GM21786 (cell line): ENCODE results near the gene HPSE2.
"Not testable (repeated sequence)": the region's sequence is repeated elsewhere in the genome, so short reads cannot be mapped to it uniquely, and the experiment has no call there.

Experiments
- ATAC-seq: cut with Tn5 transposase; IDR thresholded peaks from one replicate; pipeline ENCODE4 v1.9.1; 2021; ENCODE audit not compliant: unreplicated experiment

The HPSE2 gene

GRCh38 chr10:99008054-99008453 is 227.6 kb downstream of the HPSE2 start:
- no peak for ATAC-seq

- no peak for ATAC-seq
These were observed 228.2 kb downstream of the HPSE2 start for GRCh38 chr10:99007457-99007856.

- no peak for ATAC-seq
These were observed 230.4 kb downstream of the HPSE2 start for GRCh38 chr10:99005254-99005653.

- ATAC-seq, result no peak
These were observed 230.9 kb downstream of the HPSE2 start for GRCh38 chr10:99004738-99005137.

GRCh38 chr10:99002392-99002791 is 233.3 kb downstream of the HPSE2 start:
- no peak for ATAC-seq

- ATAC-seq, result no peak
These were observed 238.1 kb downstream of the HPSE2 start for GRCh38 chr10:98997596-98997995.

GRCh38 chr10:98994030-98994429 is 241.6 kb downstream of the HPSE2 start:
- ATAC-seq, result no peak

GRCh38 chr10:98983751-98984150 is 251.9 kb downstream of the HPSE2 start:
- ATAC-seq, result not testable (repeated sequence)

GRCh38 chr10:98980353-98980752 is 255.3 kb downstream of the HPSE2 start:
- ATAC-seq, result no peak

GRCh38 chr10:98971464-98971863 is 264.2 kb downstream of the HPSE2 start:
- ATAC-seq, result no peak

- no peak for ATAC-seq
These were observed 268.1 kb downstream of the HPSE2 start for GRCh38 chr10:98967601-98968000.

GRCh38 chr10:98963608-98964007 is 272.0 kb downstream of the HPSE2 start:
- ATAC-seq, result no peak

GRCh38 chr10:98959379-98959778 is 276.3 kb downstream of the HPSE2 start:
- ATAC-seq, result no peak

GRCh38 chr10:98957801-98958200 is 277.9 kb downstream of the HPSE2 start:
- no peak for ATAC-seq

- no peak for ATAC-seq
These were observed 278.9 kb downstream of the HPSE2 start for GRCh38 chr10:98956576-98957260.

GRCh38 chr10:98953251-98953650 is 282.4 kb downstream of the HPSE2 start:
- ATAC-seq, result no peak

GRCh38 chr10:98951269-98952000 is 284.2 kb downstream of the HPSE2 start:
- no peak for ATAC-seq

GRCh38 chr10:98950106-98950505 is 285.5 kb downstream of the HPSE2 start:
- ATAC-seq, result no peak

- no peak for ATAC-seq
These were observed 286.3 kb downstream of the HPSE2 start for GRCh38 chr10:98949306-98949705.

GRCh38 chr10:98943681-98944080 is 292.0 kb downstream of the HPSE2 start:
- no peak for ATAC-seq

- no peak for ATAC-seq
These were observed 305.9 kb downstream of the HPSE2 start for GRCh38 chr10:98929709-98930108.

- no peak for ATAC-seq
These were observed 310.0 kb downstream of the HPSE2 start for GRCh38 chr10:98925651-98926050.

GRCh38 chr10:98924526-98924925 is 311.1 kb downstream of the HPSE2 start:
- no peak for ATAC-seq
